SK-N-SH (cell line): Measurements from ENCODE around the gene SLC43A3. TPM values are rescaled to one million over a fixed set of nuclear protein-coding genes. Genes with fewer than 3 reads are reported as not detected.

ENCODE experiments used
- CTCF ChIA-PET: fragments of 300-600, 350-600 bp; formaldehyde crosslinking; extraction: SDS; loops from one replicate; lab custom pipeline; 2021; lab: Yijun Ruan, JAX
- POLR2A ChIA-PET: fragments of 350-600 bp; sonication (Branson Sonifier 250); formaldehyde crosslinking; extraction: SDS; loops from one replicate; lab custom pipeline; 2020; ENCODE audit warnings: antibody characterized with exemption, inconsistent platforms; lab: Yijun Ruan, JAX
- DNase-seq: peaks from one replicate; pipeline ENCODE4 v3.0.0; 2012
- H2AFZ ChIP-seq: fragments of 200-600 bp; sonication (generic); 2 replicates; pipeline ENCODE4 v1.8.1; 2016; ENCODE audit warnings: antibody characterized with exemption, mild to moderate bottlenecking, low read depth
- H3F3A ChIP-seq: fragments of 200-600 bp; sonication (generic); replicated peaks from 2 replicates; pipeline ENCODE3; 2016; ENCODE audit warnings: antibody characterized with exemption, mild to moderate bottlenecking; ENCODE audit not compliant: insufficient read depth
- H3K27ac ChIP-seq, 2 experiments: fragments of 200-500 bp in 1 of 2; fragments of 200-600 bp in 1 of 2; sonication (Bioruptor generic) in 1 of 2; sonication (generic), shearing (Covaris generic) in 1 of 2; 2 replicates each; pipeline versions ENCODE4 v1.5.1 to v1.6.1; 2014 to 2016; ENCODE audit warnings: low read depth in 2 of 2, inconsistent platforms in 1 of 2, low read length in 1 of 2, mild to moderate bottlenecking in 1 of 2, mixed read lengths in 1 of 2
- H3K27me3 ChIP-seq: fragments of 200-600 bp; sonication (generic), shearing (Covaris generic); 2 replicates; pipeline ENCODE4 v1.6.1; 2016; ENCODE audit warnings: mixed run types; ENCODE audit not compliant: insufficient read depth
- H3K36me3 ChIP-seq, 2 experiments: fragments of 200-500 bp in 1 of 2; fragments of 200-600 bp in 1 of 2; sonication (Bioruptor generic) in 1 of 2; sonication (generic) in 1 of 2; replicated peaks in 1 of 2; 2 replicates each; pipeline versions ENCODE3 to v1.5.1; 2014 to 2016; ENCODE audit warnings: low read length in 1 of 2, mild to moderate bottlenecking in 1 of 2; ENCODE audit not compliant: insufficient read depth in 2 of 2, control insufficient read depth in 1 of 2
- H3K4me1 ChIP-seq, 2 experiments: fragments of 200-500 bp in 1 of 2; fragments of 200-600 bp in 1 of 2; sonication (Bioruptor generic) in 1 of 2; sonication (generic), shearing (Covaris generic) in 1 of 2; 2 replicates each; pipeline versions ENCODE4 v1.5.1 to v1.6.1; 2014 to 2016; ENCODE audit warnings: low read depth in 1 of 2, low read length in 1 of 2, mixed run types in 1 of 2; ENCODE audit not compliant: insufficient read depth in 2 of 2, control insufficient read depth in 1 of 2
- H3K4me2 ChIP-seq: fragments of 200-600 bp; sonication (generic), shearing (Covaris generic); 2 replicates; pipeline ENCODE4 v1.6.1; 2017; ENCODE audit warnings: mixed run types
- H3K4me3 ChIP-seq, 2 experiments: fragments of 200-500 bp in 1 of 2; fragments of 200-600 bp in 1 of 2; sonication (Bioruptor generic) in 1 of 2; sonication (generic), shearing (Covaris generic) in 1 of 2; 2 replicates each; pipeline versions ENCODE4 v1.5.1 to v1.8.1; 2014 to 2016; ENCODE audit warnings: low read depth in 2 of 2, inconsistent platforms in 1 of 2, low read length in 1 of 2, mild to moderate bottlenecking in 1 of 2, mixed read lengths in 1 of 2, moderate library complexity in 1 of 2
- H3K79me2 ChIP-seq: fragments of 200-600 bp; sonication (generic); 2 replicates; pipeline ENCODE4 v1.8.1; 2017; ENCODE audit warnings: mild to moderate bottlenecking; ENCODE audit not compliant: insufficient read depth
- H3K9ac ChIP-seq: fragments of 200-600 bp; sonication (generic); 2 replicates; pipeline ENCODE4 v1.6.1; 2017; ENCODE audit warnings: mixed run types
- H3K9me2 ChIP-seq: fragments of 200-600 bp; sonication (generic); 2 replicates; pipeline ENCODE4 v1.6.1; 2017; ENCODE audit warnings: mixed run types
- H3K9me3 ChIP-seq: fragments of 200-600 bp; sonication (generic); 2 replicates; pipeline ENCODE4 v1.6.1; 2017; ENCODE audit warnings: mixed run types, mild to moderate bottlenecking, moderate library complexity
- H4K20me1 ChIP-seq: fragments of 200-600 bp; sonication (generic); 2 replicates; pipeline ENCODE4 v1.6.1; 2017; ENCODE audit warnings: mild to moderate bottlenecking, mixed run types; ENCODE audit not compliant: insufficient read depth
- CHD2 ChIP-seq: fragments of 150-350 bp; IDR thresholded peaks from 2 replicates; pipeline ENCODE4 v1.6.1; 2018; ENCODE audit warnings: low read length; ENCODE audit not compliant: partially characterized antibody
- ELF1 ChIP-seq: IDR thresholded peaks from 2 replicates; pipeline ENCODE4 v1.4.0; 2012
- EZH2phosphoT487 ChIP-seq: fragments of 200-600 bp; sonication (generic); IDR thresholded peaks from 2 replicates; pipeline ENCODE4 v1.6.1; 2017; ENCODE audit warnings: low read depth, mixed run types, mild to moderate bottlenecking, antibody characterized with exemption, moderate library complexity, borderline replicate concordance
- FOSL2 ChIP-seq: IDR thresholded peaks from 2 replicates; pipeline ENCODE4 v1.4.0; 2012; ENCODE audit warnings: low read depth, mild to moderate bottlenecking, moderate library complexity, borderline replicate concordance
- FOXJ3 ChIP-seq: sonication (generic); formaldehyde crosslinking; IDR thresholded peaks from 2 replicates; pipeline ENCODE4 v1.5.1; 2020; ENCODE audit warnings: mild to moderate bottlenecking, missing genetic modification reagents
- JUND ChIP-seq: IDR thresholded peaks from 2 replicates; pipeline ENCODE4 v1.4.0; 2012
- MEF2A ChIP-seq: IDR thresholded peaks from 2 replicates; pipeline ENCODE4 v1.4.0; 2012; ENCODE audit warnings: low read depth, borderline replicate concordance
- RAD21 ChIP-seq: IDR thresholded peaks from 2 replicates; pipeline ENCODE4 v1.6.1; 2012; ENCODE audit warnings: mild to moderate bottlenecking, low read length
- RFX5 ChIP-seq: IDR thresholded peaks from 2 replicates; pipeline ENCODE4 v1.6.1; 2012; ENCODE audit warnings: mild to moderate bottlenecking, improper control_type of control experiment, low read length
- RXRA ChIP-seq: IDR thresholded peaks from 2 replicates; pipeline ENCODE4 v1.4.0; 2012; ENCODE audit warnings: low read depth, mild to moderate bottlenecking, borderline replicate concordance
- SIN3A ChIP-seq: IDR thresholded peaks from 2 replicates; pipeline ENCODE4 v1.6.1; 2012; ENCODE audit warnings: low read depth, mild to moderate bottlenecking, low read length, moderate library complexity, borderline replicate concordance
- SMC3 ChIP-seq: IDR thresholded peaks from 2 replicates; pipeline ENCODE4 v1.6.1; 2012; ENCODE audit warnings: low read depth, low read length, improper control_type of control experiment
- TAF1 ChIP-seq: IDR thresholded peaks from 2 replicates; pipeline ENCODE4 v1.6.1; 2012; ENCODE audit warnings: low read depth, mild to moderate bottlenecking, low read length, moderate library complexity, borderline replicate concordance
- TCF12 ChIP-seq: IDR thresholded peaks from 2 replicates; pipeline ENCODE4 v1.4.0; 2012
- TEAD4 ChIP-seq: IDR thresholded peaks from 2 replicates; pipeline ENCODE4 v1.4.0; 2012; ENCODE audit warnings: mild to moderate bottlenecking, borderline replicate concordance; ENCODE audit not compliant: insufficient read depth
- YY1 ChIP-seq: IDR thresholded peaks from 2 replicates; pipeline ENCODE4 v1.4.0; 2012; ENCODE audit warnings: low read depth, mild to moderate bottlenecking
- WGBS: methylation state at CpG from one replicate; pipeline ENCODE4 v1.1.6; 2017; ENCODE audit warnings: low lambda C conversion rate; 5-methylcytosine and 5-hydroxymethylcytosine counted together
- polyA plus RNA-seq, 3 experiments: library from polyadenylated mRNA; depleted of rRNA; stranded (reverse); fragments of >200 nt; gene quantifications; 2 replicates each; pipeline ENCODE4 v1.2.3, GENCODE V29; 2012
- TF ChIP-seq, protein P1 (sequence below): IDR thresholded peaks from 2 replicates; pipeline ENCODE4; 2012
- TF ChIP-seq, protein P2 (sequence below): fragments of 200-600 bp; sonication (generic); IDR thresholded peaks from 2 replicates; pipeline ENCODE4 v1.6.1; 2017; ENCODE audit warnings: antibody characterized with exemption, mild to moderate bottlenecking, moderate library complexity
- TF ChIP-seq, protein P3 (sequence below): IDR thresholded peaks from 2 replicates; pipeline ENCODE4 v1.4.0; 2012; ENCODE audit warnings: low read depth
- TF ChIP-seq, protein P4 (sequence below): IDR thresholded peaks from 2 replicates; pipeline ENCODE4 v1.4.0; 2012; ENCODE audit warnings: low read depth, borderline replicate concordance

SLC43A3 gene
- polyA plus RNA-seq, 1 of the 3 experiments (the other 2 are of a cell fraction), result 4.1 TPM

DNA sequence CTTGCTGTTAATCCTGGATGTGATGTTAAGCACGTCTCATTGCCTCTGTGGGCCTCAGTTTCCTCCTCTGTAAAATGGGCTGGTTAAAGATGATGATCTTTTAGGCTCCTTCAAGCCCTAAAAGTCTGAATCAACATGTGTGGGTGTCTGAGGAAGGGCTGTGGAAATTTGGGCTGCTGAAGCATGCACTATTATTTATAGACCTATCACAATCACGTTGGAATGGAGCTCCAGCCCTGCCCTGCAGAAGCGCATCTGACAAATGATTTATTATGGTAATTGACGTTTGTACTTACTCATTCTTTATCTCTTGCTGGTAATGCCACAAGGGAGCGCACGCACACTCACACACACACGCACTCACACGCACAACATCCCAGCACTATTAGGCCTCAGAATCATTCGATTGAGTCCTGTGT, 68.4 kb downstream of the SLC43A3 start:
- Histone ChIP-seq H3F3A (no peaks in the 10 kb centered on the region), H3K9ac (no peak overlapping the region), H3K4me2 (no peak overlapping the region), H3K4me1 (no peaks in the 10 kb centered on the region; a peak in 1 of 4 replicates), H3K79me2 (no peaks in the 10 kb centered on the region), H3K9me2 (no peaks in the 10 kb centered on the region), H3K27me3 (peaks cover 5% of the 10 kb centered on the region; the same call in 1 of the 2 replicates), H3K4me3 (no peak overlapping the region), H2AFZ (no peak overlapping the region), H3K36me3 (no peaks in the 10 kb centered on the region), H3K9me3 (no peaks in the 10 kb centered on the region), H4K20me1 (no peaks in the 10 kb centered on the region), H3K27ac (no peak overlapping the region)
- TF ChIP-seq, protein P1, sequence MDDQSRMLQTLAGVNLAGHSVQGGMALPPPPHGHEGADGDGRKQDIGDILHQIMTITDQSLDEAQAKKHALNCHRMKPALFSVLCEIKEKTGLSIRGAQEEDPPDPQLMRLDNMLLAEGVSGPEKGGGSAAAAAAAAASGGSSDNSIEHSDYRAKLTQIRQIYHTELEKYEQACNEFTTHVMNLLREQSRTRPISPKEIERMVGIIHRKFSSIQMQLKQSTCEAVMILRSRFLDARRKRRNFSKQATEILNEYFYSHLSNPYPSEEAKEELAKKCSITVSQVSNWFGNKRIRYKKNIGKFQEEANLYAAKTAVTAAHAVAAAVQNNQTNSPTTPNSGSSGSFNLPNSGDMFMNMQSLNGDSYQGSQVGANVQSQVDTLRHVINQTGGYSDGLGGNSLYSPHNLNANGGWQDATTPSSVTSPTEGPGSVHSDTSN, result 0 out of 2 replicates have a peak, but pooled peaks have one; percentile 17
- TF ChIP-seq CHD2, result no peak
- TF ChIP-seq YY1, result no peak
- 55% methylated on average over 9 of the region's 9 CpGs for WGBS
- ChIA-PET POLR2A (no interaction called here), CTCF (interaction anchor here (1.3 to 7.1 kb wide), 3 partner anchors 9 to 62 kb away, joined by 3 to 33 read pairs (median 8); no protein-coding TSS in a partner anchor)
- DNase-seq, result no peak

DNA sequence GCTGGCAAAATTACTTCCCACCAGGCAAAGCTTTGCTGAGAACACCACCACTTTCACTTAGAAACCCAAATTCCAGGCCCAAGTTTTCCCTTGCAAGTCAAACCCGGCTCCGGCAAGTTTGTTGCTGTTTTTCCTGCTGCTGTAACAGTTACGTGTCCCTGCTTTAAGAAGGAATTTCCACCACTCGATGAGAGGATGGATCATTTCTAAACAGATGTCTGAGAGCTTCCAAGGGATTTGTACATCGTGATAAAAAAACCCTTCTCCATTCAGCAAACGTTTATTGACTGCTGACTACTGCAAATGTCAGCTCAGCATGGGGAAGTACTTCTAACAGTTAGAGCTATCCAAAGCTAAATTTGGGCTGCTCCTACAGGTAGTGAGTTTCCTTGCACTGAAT, 69.1 kb downstream of the SLC43A3 start:
- Histone ChIP-seq H3K79me2 (no peaks in the 10 kb centered on the region), H3K27me3 (peaks cover 4% of the 10 kb centered on the region; the same call in 1 of the 2 replicates), H3K9ac (no peak overlapping the region), H3K27ac (no peak overlapping the region), H3K4me3 (no peak overlapping the region), H2AFZ (no peak overlapping the region), H4K20me1 (no peaks in the 10 kb centered on the region), H3K36me3 (no peaks in the 10 kb centered on the region), H3K4me1 (no peaks in the 10 kb centered on the region; a peak in 1 of 4 replicates), H3K4me2 (no peak overlapping the region), H3K9me2 (no peaks in the 10 kb centered on the region), H3F3A (no peaks in the 10 kb centered on the region), H3K9me3 (no peaks in the 10 kb centered on the region)
- DNase-seq, result no peak
- ChIA-PET POLR2A (no interaction called here), CTCF (interaction anchor here (1.1 to 7.1 kb wide), 6 partner anchors 8 to 99 kb away, joined by 3 to 33 read pairs (median 8); no protein-coding TSS in a partner anchor)
- TF ChIP-seq YY1 (no peak), ELF1 (no peak), CHD2 (no peak), SIN3A (no peak), RFX5 (no peak), TAF1 (no peak), RXRA (no peak), SMC3 (no peak), JUND (no peak), TEAD4 (no peak), TCF12 (no peak), FOXJ3 (CRISPR knock-in tag) (no peak), RAD21 (no peak), EZH2phosphoT487 (no peak), FOSL2 (no peak), MEF2A (no peak)
- TF ChIP-seq, protein P2, sequence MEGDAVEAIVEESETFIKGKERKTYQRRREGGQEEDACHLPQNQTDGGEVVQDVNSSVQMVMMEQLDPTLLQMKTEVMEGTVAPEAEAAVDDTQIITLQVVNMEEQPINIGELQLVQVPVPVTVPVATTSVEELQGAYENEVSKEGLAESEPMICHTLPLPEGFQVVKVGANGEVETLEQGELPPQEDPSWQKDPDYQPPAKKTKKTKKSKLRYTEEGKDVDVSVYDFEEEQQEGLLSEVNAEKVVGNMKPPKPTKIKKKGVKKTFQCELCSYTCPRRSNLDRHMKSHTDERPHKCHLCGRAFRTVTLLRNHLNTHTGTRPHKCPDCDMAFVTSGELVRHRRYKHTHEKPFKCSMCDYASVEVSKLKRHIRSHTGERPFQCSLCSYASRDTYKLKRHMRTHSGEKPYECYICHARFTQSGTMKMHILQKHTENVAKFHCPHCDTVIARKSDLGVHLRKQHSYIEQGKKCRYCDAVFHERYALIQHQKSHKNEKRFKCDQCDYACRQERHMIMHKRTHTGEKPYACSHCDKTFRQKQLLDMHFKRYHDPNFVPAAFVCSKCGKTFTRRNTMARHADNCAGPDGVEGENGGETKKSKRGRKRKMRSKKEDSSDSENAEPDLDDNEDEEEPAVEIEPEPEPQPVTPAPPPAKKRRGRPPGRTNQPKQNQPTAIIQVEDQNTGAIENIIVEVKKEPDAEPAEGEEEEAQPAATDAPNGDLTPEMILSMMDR, result no peak
- TF ChIP-seq, protein P3, sequence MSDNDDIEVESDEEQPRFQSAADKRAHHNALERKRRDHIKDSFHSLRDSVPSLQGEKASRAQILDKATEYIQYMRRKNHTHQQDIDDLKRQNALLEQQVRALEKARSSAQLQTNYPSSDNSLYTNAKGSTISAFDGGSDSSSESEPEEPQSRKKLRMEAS, result no peak
- TF ChIP-seq, protein P4, sequence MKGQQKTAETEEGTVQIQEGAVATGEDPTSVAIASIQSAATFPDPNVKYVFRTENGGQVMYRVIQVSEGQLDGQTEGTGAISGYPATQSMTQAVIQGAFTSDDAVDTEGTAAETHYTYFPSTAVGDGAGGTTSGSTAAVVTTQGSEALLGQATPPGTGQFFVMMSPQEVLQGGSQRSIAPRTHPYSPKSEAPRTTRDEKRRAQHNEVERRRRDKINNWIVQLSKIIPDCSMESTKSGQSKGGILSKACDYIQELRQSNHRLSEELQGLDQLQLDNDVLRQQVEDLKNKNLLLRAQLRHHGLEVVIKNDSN, result no peak
- WGBS, result 63% methylated on average over 6 of the region's 6 CpGs
